ENCODE results near the gene RASSF7. TPM values are rescaled to one million over a fixed set of nuclear protein-coding genes. Genes with fewer than 3 reads are reported as not detected.
"Not testable (repeated sequence)": the region's sequence is repeated elsewhere in the genome, so short reads cannot be mapped to it uniquely, and the experiment has no call there.

RASSF7 gene
- polyA plus RNA-seq, 4 donors = 49.1 to 174 (median 120) TPM

GRCh38 chr11:574031-574570 is 13.3 kb downstream of the RASSF7 start:
- H3K4me3 ChIP-seq (ENCODE audit: low read depth in 1 of 3, low read length in 3 of 3); H3K27ac ChIP-seq (ENCODE audit: low read depth in 1 of 3, low read length in 2 of 3); FAIRE-seq; H3K9me3 ChIP-seq (ENCODE audit: control insufficient read depth in 2 of 2, insufficient read depth in 1 of 2, low read depth in 1 of 2, low read length in 1 of 2): not testable (repeated sequence)
- Histone ChIP-seq H3K27me3 (ENCODE audit: control insufficient read depth in 3 of 3, insufficient read depth in 3 of 3, low read length in 3 of 3) (peaks cover 0 to 28% (median 7%) of the 10 kb centered on the region in 3 donors), H3K36me3 (ENCODE audit: control insufficient read depth in 3 of 3, insufficient read depth in 2 of 3, low read depth in 1 of 3, low read length in 3 of 3) (peaks cover 0 to 19% (median 0%) of the 10 kb centered on the region in 3 donors), H3K4me1 (ENCODE audit: control insufficient read depth in 3 of 3, insufficient read depth in 2 of 3, low read depth in 1 of 3, low read length in 2 of 3) (peaks cover 9 to 37% (median 25%) of the 10 kb centered on the region in 3 donors)
- peak in 1 of 2 donors; percentile 37 for DNase-seq
- WGBS, 3 donors = 18 to 42% (median 39%) methylated on average over 14 of the region's 14 CpGs

DNA sequence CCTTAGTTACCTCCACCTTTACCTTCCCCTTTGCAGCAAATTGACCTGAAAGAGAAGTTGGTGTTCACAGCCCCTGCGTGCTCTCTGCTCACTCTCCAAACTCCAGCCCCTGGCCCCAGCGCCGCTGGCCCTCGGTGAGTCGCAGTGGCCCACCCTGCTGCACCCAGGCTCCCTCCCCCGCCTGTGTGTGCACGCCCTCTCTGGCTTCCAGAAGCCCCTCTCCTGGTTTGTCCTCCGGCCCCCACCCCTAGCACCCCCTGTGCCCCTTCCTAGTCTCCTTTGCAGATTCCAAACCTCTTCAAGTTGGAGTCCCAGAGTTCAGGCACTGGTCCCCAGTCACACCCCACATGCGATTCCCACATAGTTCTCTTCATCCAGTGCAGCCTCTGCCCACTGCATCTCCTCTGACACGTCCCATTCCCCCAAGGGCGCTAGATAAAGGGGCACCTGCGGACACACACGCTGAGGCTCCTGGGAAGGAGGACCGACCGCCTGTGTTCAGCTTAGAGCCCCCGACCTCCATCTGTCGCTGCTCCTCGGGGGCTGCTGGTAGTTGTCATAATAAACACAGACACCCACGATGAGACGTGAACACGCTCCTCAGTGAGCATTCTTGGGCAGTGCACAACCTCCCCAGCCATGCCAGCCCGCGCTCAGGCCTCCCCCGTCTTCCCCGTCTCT is 14.0 kb downstream of the RASSF7 start:
- Histone ChIP-seq H3K27me3 (ENCODE audit: control insufficient read depth in 3 of 3, insufficient read depth in 3 of 3, low read length in 3 of 3) (peaks cover 0 to 22% (median 7%) of the 10 kb centered on the region in 3 donors), H3K4me1 (ENCODE audit: control insufficient read depth in 3 of 3, insufficient read depth in 2 of 3, low read depth in 1 of 3, low read length in 2 of 3) (peaks cover 13 to 37% (median 28%) of the 10 kb centered on the region in 3 donors), H3K4me3 (ENCODE audit: low read depth in 1 of 3, low read length in 3 of 3) (peak overlapping the region; percentile 35 to 64 (median 40)), H3K27ac (ENCODE audit: low read depth in 1 of 3, low read length in 2 of 3) (no peak overlapping the region), H3K9me3 (ENCODE audit: control insufficient read depth in 2 of 2, insufficient read depth in 1 of 2, low read depth in 1 of 2, low read length in 1 of 2) (no peaks in the 10 kb centered on the region), H3K36me3 (ENCODE audit: control insufficient read depth in 3 of 3, insufficient read depth in 2 of 3, low read depth in 1 of 3, low read length in 3 of 3) (peaks cover 0 to 25% (median 0%) of the 10 kb centered on the region in 3 donors)
- FAIRE-seq (no peak), DNase-seq (no peak)
- 12 to 20% (median 19%) methylated on average over 24 to 25 of the region's 25 CpGs for whole genome bisulfite sequencing, 3 donors

DNA sequence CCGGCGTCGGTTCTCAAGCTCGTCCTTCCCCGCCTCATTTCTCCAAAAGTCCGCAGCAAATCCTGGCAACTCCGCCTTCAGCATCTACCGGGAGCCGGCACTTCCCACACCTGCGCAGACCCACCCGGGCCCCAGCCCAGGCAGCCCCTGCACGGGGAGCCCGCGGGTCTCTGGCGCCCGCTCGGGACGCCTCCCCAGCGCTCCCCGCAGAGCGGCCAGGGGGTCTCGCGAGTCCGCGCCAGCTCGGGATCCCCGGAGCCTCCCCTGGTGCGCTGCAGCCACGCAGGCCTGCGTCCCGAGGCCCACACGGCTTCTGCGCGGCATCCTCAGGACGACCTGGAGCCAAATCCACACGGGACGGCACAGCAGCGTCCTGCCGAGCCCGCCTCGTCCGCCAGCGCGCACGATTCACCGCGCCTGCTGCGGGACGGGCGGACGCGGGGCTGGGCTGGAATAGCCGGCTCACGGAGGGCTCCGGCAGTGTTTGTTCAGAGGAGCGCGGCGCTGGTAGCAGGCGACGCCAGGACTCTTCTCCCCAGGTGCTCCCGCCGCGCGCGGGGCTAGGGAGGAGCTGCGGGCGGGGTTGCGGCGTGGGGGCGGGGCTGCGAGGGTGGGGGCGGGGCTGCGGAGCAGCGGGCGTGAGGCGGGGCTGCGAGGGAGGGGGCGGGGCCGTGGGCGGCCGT is 14.7 kb downstream of the RASSF7 start:
- Histone ChIP-seq H3K4me3 (ENCODE audit: low read depth in 1 of 3, low read length in 3 of 3) (peak overlapping the region; percentile 35 to 64 (median 40)), H3K36me3 (ENCODE audit: control insufficient read depth in 3 of 3, insufficient read depth in 2 of 3, low read depth in 1 of 3, low read length in 3 of 3) (peaks cover 0 to 27% (median 0%) of the 10 kb centered on the region in 3 donors), H3K4me1 (ENCODE audit: control insufficient read depth in 3 of 3, insufficient read depth in 2 of 3, low read depth in 1 of 3, low read length in 2 of 3) (peaks cover 15 to 44% (median 32%) of the 10 kb centered on the region in 3 donors), H3K27ac (ENCODE audit: low read depth in 1 of 3, low read length in 2 of 3) (peak overlapping the region in 2 of 3 donors; percentile 17 to 49), H3K27me3 (ENCODE audit: control insufficient read depth in 3 of 3, insufficient read depth in 3 of 3, low read length in 3 of 3) (peaks cover 0 to 22% (median 7%) of the 10 kb centered on the region in 3 donors), H3K9me3 (ENCODE audit: control insufficient read depth in 2 of 2, insufficient read depth in 1 of 2, low read depth in 1 of 2, low read length in 1 of 2) (no peaks in the 10 kb centered on the region)
- DNase-seq (peak; percentile 82 to 83), FAIRE-seq (no peak)
- WGBS, 3 donors = 1% methylated on average over 61 to 77 of the region's 81 CpGs

DNA sequence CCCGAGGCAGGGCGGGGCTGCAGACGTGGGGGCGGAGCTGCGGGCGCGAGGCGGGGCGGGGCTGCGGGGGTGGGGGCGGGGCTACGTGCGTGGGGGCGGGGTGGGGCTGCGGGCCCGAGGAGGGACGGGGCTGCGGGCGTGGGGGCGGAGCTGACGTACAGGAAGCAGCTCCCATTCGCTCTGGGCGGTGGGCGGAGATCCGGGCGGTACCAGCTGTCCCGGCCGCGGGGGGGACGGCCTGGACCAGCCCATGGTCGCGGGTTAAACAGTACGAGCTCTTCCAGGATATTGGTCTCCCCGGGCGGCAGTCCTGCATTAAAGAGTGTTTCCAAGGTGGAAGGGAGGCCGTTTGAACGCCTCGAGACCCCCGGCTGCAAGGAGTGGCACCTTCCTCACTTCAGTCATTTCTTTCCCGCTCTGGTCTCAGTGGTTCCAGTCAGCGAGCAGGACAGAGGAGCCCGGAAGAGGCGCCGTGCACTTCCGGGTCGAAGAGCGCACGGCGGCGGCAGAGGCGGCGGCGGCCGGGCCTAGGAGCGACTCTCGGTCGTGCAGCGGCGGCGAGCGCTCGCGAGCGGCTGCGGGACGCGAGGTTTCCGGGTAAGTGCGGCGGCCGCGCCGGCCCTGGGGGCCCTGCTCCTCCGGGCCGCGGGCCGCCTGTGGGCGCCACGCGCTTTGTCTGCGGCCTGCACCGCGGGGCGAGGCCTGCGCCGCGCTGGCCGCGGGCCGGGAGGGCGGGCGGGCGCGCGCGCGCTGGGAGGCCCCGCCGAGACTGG is 15.4 kb downstream of the RASSF7 start, which contains the start of gene PHRF1:
PHRF1 (plus strand) TSS at position 475 of the 773 bp plus-strand sequence. CDS start 5,043 bp downstream, outside the sequence.
- H3K4me1 ChIP-seq (ENCODE audit: control insufficient read depth in 3 of 3, insufficient read depth in 2 of 3, low read depth in 1 of 3, low read length in 2 of 3) = peaks cover 16 to 46% (median 32%) of the 10 kb centered on the region in 3 donors
- FAIRE-seq = no peak
- 0 to 1% (median 1%) methylated on average over 40 to 99 of the region's 99 CpGs for WGBS, 3 donors

DNA sequence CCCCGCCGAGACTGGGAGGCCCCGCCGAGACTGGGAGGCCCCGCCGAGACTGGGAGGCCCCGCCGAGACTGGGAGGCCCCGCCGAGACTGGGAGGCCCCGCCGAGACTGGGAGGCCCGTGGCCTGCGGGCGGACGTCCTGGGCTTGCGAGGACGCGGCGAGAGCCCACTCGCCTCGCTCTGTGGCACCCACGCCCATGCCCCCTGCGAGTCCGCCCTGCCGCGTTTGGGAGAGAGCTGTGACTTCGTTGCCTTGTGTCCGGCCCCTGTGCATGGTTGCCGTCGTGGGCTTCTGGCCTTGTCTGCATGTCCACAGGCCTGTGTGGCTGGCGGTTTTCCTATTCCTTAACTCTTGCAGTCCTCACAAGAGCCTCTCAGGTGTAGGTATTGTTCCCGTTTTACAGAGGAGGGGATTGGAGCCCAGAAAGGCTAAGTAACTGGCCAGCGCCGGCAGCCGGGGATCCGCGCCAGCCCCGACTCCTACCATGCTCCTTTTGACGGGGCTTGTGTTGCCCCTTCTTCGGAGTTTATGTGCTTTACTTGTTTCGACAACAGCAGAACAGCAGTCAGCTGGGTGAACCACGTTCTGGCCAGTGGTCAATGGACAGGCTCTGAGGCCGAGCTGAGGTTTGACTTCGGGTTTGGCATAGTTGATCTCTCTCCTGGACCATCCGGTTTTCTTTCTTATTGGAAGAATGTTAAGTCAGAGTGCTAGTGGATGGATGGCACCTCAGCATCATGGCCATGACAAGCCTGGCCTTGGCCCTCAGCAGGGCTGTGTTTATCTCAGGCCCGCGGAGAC is 16.2 kb downstream of the RASSF7 start:
- Histone ChIP-seq H3K4me3 (ENCODE audit: low read depth in 1 of 3, low read length in 3 of 3) (peak overlapping the region; percentile 77 to 92 (median 88)), H3K27me3 (ENCODE audit: control insufficient read depth in 3 of 3, insufficient read depth in 3 of 3, low read length in 3 of 3) (peaks cover 0 to 22% (median 5%) of the 10 kb centered on the region in 3 donors), H3K9me3 (ENCODE audit: control insufficient read depth in 2 of 2, insufficient read depth in 1 of 2, low read depth in 1 of 2, low read length in 1 of 2) (no peaks in the 10 kb centered on the region), H3K4me1 (ENCODE audit: control insufficient read depth in 3 of 3, insufficient read depth in 2 of 3, low read depth in 1 of 3, low read length in 2 of 3) (peaks cover 16 to 49% (median 32%) of the 10 kb centered on the region in 3 donors), H3K36me3 (ENCODE audit: control insufficient read depth in 3 of 3, insufficient read depth in 2 of 3, low read depth in 1 of 3, low read length in 3 of 3) (peaks cover 0 to 38% (median 3%) of the 10 kb centered on the region in 3 donors), H3K27ac (ENCODE audit: low read depth in 1 of 3, low read length in 2 of 3) (peak overlapping the region; percentile 69 to 92 (median 82))
- WGBS, 3 donors = 2 to 3% (median 3%) methylated on average over 34 to 45 of the region's 48 CpGs
- FAIRE-seq (no peak), DNase-seq (peak in 1 of 2 donors; percentile 55)

More for the DNA sequence above, 15.4 kb downstream of the RASSF7 start, which contains the start of gene PHRF1:
- H3K4me3 ChIP-seq (ENCODE audit: low read depth in 1 of 3, low read length in 3 of 3) = peak within 1 kb of the TSS; percentile 88 to 95 (median 92)
- peak; percentile 91 to 97 for DNase-seq
- H3K27me3 ChIP-seq (ENCODE audit: control insufficient read depth in 3 of 3, insufficient read depth in 3 of 3, low read length in 3 of 3) = peaks cover 0 to 22% (median 7%) of the 10 kb centered on the region in 3 donors
- peak within 1 kb of the TSS; percentile 83 to 99 (median 96) for H3K27ac ChIP-seq (ENCODE audit: low read depth in 1 of 3, low read length in 2 of 3)
- no peaks in the 10 kb centered on the region for H3K9me3 ChIP-seq (ENCODE audit: control insufficient read depth in 2 of 2, insufficient read depth in 1 of 2, low read depth in 1 of 2, low read length in 1 of 2)
- peaks cover 0 to 30% (median 0%) of the 10 kb centered on the region in 3 donors for H3K36me3 ChIP-seq (ENCODE audit: control insufficient read depth in 3 of 3, insufficient read depth in 2 of 3, low read depth in 1 of 3, low read length in 3 of 3)

- peaks cover 0 to 22% (median 5%) of the 10 kb centered on the region in 3 donors for H3K27me3 ChIP-seq (ENCODE audit: control insufficient read depth in 3 of 3, insufficient read depth in 3 of 3, low read length in 3 of 3)
- WGBS, 3 donors = 17 to 50% (median 33%) methylated on average over 6 of the region's 6 CpGs
- peaks cover 16 to 49% (median 32%) of the 10 kb centered on the region in 3 donors for H3K4me1 ChIP-seq (ENCODE audit: control insufficient read depth in 3 of 3, insufficient read depth in 2 of 3, low read depth in 1 of 3, low read length in 2 of 3)
- DNase-seq (no peak), FAIRE-seq (no peak)
- peak overlapping the region; percentile 69 to 92 (median 82) for H3K27ac ChIP-seq (ENCODE audit: low read depth in 1 of 3, low read length in 2 of 3)
- peak overlapping the region; percentile 77 to 92 (median 88) for H3K4me3 ChIP-seq (ENCODE audit: low read depth in 1 of 3, low read length in 3 of 3)
- H3K36me3 ChIP-seq (ENCODE audit: control insufficient read depth in 3 of 3, insufficient read depth in 2 of 3, low read depth in 1 of 3, low read length in 3 of 3) = peaks cover 0 to 43% (median 3%) of the 10 kb centered on the region in 3 donors
- H3K9me3 ChIP-seq (ENCODE audit: control insufficient read depth in 2 of 2, insufficient read depth in 1 of 2, low read depth in 1 of 2, low read length in 1 of 2) = no peaks in the 10 kb centered on the region
These were observed 16.8 kb downstream of the RASSF7 start for GRCh38 chr11:577611-577894.

DNA sequence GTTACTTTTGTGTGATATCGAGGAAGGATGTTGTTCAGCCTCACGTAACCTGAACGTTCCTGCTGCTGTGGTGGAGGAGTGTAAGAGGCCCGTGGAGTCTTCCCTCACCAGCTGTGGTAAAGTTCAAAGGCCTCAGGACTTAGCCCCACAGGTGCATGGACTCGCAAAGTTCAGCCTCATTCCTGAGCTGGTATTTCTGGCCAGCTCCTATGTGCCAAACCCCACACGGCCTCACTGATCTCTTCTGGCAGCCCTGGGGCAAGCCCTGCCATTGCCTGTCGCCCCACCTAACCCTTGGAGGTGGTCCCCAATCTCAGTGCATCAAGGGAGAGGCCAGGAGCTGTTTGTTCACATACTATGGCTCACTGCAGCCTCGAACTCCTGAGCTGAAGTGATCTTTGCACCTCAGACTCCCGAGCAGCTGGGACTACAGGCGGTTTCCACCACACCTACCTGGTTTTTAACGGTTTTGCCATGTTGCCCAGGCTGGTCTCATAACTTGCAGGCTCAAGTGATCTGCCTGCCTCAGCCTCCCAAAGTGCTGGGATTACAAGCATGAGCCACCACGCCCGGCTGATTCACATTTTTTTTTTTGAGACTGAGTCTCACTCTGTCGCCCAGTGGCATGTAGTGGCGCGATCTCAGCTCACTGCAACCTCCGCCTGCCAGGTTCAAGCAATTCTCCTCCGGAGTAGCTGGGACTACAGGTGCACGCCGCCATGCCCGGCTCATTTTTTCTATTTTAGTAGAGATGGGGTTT is 17.7 kb downstream of the RASSF7 start:
- H3K4me3 ChIP-seq (ENCODE audit: low read depth in 1 of 3, low read length in 3 of 3) = peak overlapping the region in 2 of 3 donors; percentile 77 to 92
- H3K9me3 ChIP-seq (ENCODE audit: control insufficient read depth in 2 of 2, insufficient read depth in 1 of 2, low read depth in 1 of 2, low read length in 1 of 2) = no peaks in the 10 kb centered on the region
- WGBS, 3 donors = 38 to 62% (median 44%) methylated on average over 21 of the region's 21 CpGs
- peak overlapping the region; percentile 50 to 92 (median 82) for H3K27ac ChIP-seq (ENCODE audit: low read depth in 1 of 3, low read length in 2 of 3)
- no peak for FAIRE-seq
- peaks cover 3 to 52% (median 3%) of the 10 kb centered on the region in 3 donors for H3K36me3 ChIP-seq (ENCODE audit: control insufficient read depth in 3 of 3, insufficient read depth in 2 of 3, low read depth in 1 of 3, low read length in 3 of 3)
- DNase-seq = peak; percentile 59 to 75
- H3K27me3 ChIP-seq (ENCODE audit: control insufficient read depth in 3 of 3, insufficient read depth in 3 of 3, low read length in 3 of 3) = peaks cover 0 to 14% (median 5%) of the 10 kb centered on the region in 3 donors
- peaks cover 16 to 46% (median 32%) of the 10 kb centered on the region in 3 donors for H3K4me1 ChIP-seq (ENCODE audit: control insufficient read depth in 3 of 3, insufficient read depth in 2 of 3, low read depth in 1 of 3, low read length in 2 of 3)

Measured in small intestine (tissue), 7 donors.